Smooth muscle cell (in vitro differentiated cells): ENCODE results near the gene DHRS2. TPM values are rescaled to one million over a fixed set of nuclear protein-coding genes. Genes with fewer than 3 reads are reported as not detected.
"Not testable (repeated sequence)": the region's sequence is repeated elsewhere in the genome, so short reads cannot be mapped to it uniquely, and the experiment has no call there.

Source experiments
- DNase-seq: peaks from one replicate; lab custom pipeline; 2025; ENCODE audit not compliant: unreplicated experiment; lab: John Stamatoyannopoulos, UW
- H2AFZ ChIP-seq: fragments of 200-600 bp; sonication (generic); 2 replicates; pipeline ENCODE4 v1.6.0; 2016; ENCODE audit warnings: antibody characterized with exemption, low read depth, mild to moderate bottlenecking
- H3F3A ChIP-seq: fragments of 200-600 bp; sonication (generic); 2 replicates; pipeline ENCODE4 v1.6.0; 2017; ENCODE audit warnings: antibody characterized with exemption, low read depth
- H3K27ac ChIP-seq: fragments of 200-600 bp; sonication (generic); 2 replicates; pipeline ENCODE4 v1.5.1; 2016; ENCODE audit warnings: low read depth, mild to moderate bottlenecking
- H3K27me3 ChIP-seq: fragments of 200-600 bp; sonication (generic); 2 replicates; pipeline ENCODE4 v1.6.1; 2016; ENCODE audit warnings: low read depth, mild to moderate bottlenecking
- H3K36me3 ChIP-seq: fragments of 200-600 bp; sonication (generic); 2 replicates; pipeline ENCODE4 v1.5.1; 2016; ENCODE audit warnings: low read depth
- H3K4me1 ChIP-seq: fragments of 200-600 bp; sonication (generic); 2 replicates; pipeline ENCODE4 v1.5.1; 2016; ENCODE audit warnings: low read depth
- H3K4me2 ChIP-seq: fragments of 200-600 bp; sonication (generic); 2 replicates; pipeline ENCODE4 v1.6.0; 2016; ENCODE audit warnings: mild to moderate bottlenecking
- H3K4me3 ChIP-seq: fragments of 200-600 bp; sonication (generic); 2 replicates; pipeline ENCODE4 v1.5.1; 2016; ENCODE audit warnings: mild to moderate bottlenecking
- H3K79me2 ChIP-seq: fragments of 200-600 bp; sonication (generic); 2 replicates; pipeline ENCODE4 v1.6.0; 2016; ENCODE audit warnings: low read depth, mild to moderate bottlenecking
- H3K9ac ChIP-seq: fragments of 200-600 bp; sonication (generic); 2 replicates; pipeline ENCODE4 v1.6.0; 2016; ENCODE audit warnings: low read depth
- H3K9me3 ChIP-seq: fragments of 200-600 bp; sonication (generic); replicated peaks from 2 replicates; pipeline ENCODE4 v1.5.1; 2016; ENCODE audit warnings: low read depth
- H4K20me1 ChIP-seq: fragments of 200-600 bp; sonication (generic); 2 replicates; pipeline ENCODE4 v1.6.0; 2016; ENCODE audit warnings: low read depth
- CTCF ChIP-seq: fragments of 200-600 bp; sonication (generic); IDR thresholded peaks from 2 replicates; pipeline ENCODE4 v1.5.1; 2017; ENCODE audit warnings: borderline replicate concordance, mild to moderate bottlenecking, antibody characterized with exemption; ENCODE audit not compliant: insufficient read depth, poor library complexity, severe bottlenecking
- WGBS: methylation state at CpG from one replicate; pipeline ENCODE4 v1.1.7; 2016; ENCODE audit warnings: low lambda C conversion rate; 5-methylcytosine and 5-hydroxymethylcytosine counted together
- polyA plus RNA-seq: library from polyadenylated mRNA; unstranded; fragments of >200 nt; fragmentation: Nextera tagmentation; extraction: Ambion mirVana; gene quantifications from 2 replicates; pipeline ENCODE4 v1.2.1, GENCODE V29; 2016
- total RNA-seq: library from RNA; depleted of rRNA; stranded (reverse); fragments of >200 nt; gene quantifications from 2 replicates; pipeline ENCODE4 v1.2.3, GENCODE V29; 2014

Gene DHRS2
- total and polyA plus RNA-seq, 2 experiments from 2014 or later = 0.36 to 1.4 TPM

GRCh38 chr14:23590198-23590597 lies 46.0 kb upstream of the DHRS2 start:
- 92% methylated on average over 4 of the region's 4 CpGs for WGBS
- TF ChIP-seq CTCF = no peak
- Histone ChIP-seq H3K4me2 (no peak overlapping the region), H3K4me3 (no peak overlapping the region), H3K27me3 (no peaks in the 10 kb centered on the region), H3K9me3 (no peaks in the 10 kb centered on the region), H3K27ac (no peak overlapping the region), H3K36me3 (no peaks in the 10 kb centered on the region), H3K9ac (no peak overlapping the region), H3F3A (no peaks in the 10 kb centered on the region), H3K79me2 (no peaks in the 10 kb centered on the region), H3K4me1 (no peaks in the 10 kb centered on the region), H4K20me1 (no peaks in the 10 kb centered on the region), H2AFZ (no peak overlapping the region)
- no peak for DNase-seq

- H4K20me1 ChIP-seq, H3K9me3 ChIP-seq, H3K9ac ChIP-seq, H3K4me3 ChIP-seq, H3K36me3 ChIP-seq, H2AFZ ChIP-seq, H3F3A ChIP-seq, H3K27ac ChIP-seq, H3K4me1 ChIP-seq, DNase-seq, H3K27me3 ChIP-seq, H3K79me2 ChIP-seq, H3K4me2 ChIP-seq: not testable (repeated sequence)
- 87% methylated on average over 3 of the region's 3 CpGs for WGBS
Measured at GRCh38 chr14:23594191-23594590, 42.0 kb upstream of the DHRS2 start.

- 58% methylated on average over 2 of the region's 2 CpGs for WGBS
- H3K27me3 ChIP-seq = no peaks in the 10 kb centered on the region
- no peaks in the 10 kb centered on the region for H3F3A ChIP-seq
- no peaks in the 10 kb centered on the region for H3K79me2 ChIP-seq
- H2AFZ ChIP-seq = no peak overlapping the region
- no peak overlapping the region for H3K4me2 ChIP-seq
- DNase-seq = no peak
- TF ChIP-seq CTCF = no peak
- H3K27ac ChIP-seq = no peak overlapping the region
- no peak overlapping the region for H3K9ac ChIP-seq
- no peaks in the 10 kb centered on the region for H3K9me3 ChIP-seq
- H3K4me1 ChIP-seq = no peaks in the 10 kb centered on the region
- H4K20me1 ChIP-seq = no peaks in the 10 kb centered on the region
- no peak overlapping the region for H3K4me3 ChIP-seq
- H3K36me3 ChIP-seq = no peaks in the 10 kb centered on the region
Measured at GRCh38 chr14:23600322-23600707, 35.8 kb upstream of the DHRS2 start.

- Histone ChIP-seq H4K20me1 (no peaks in the 10 kb centered on the region), H3K4me2 (no peak overlapping the region), H3K27me3 (no peaks in the 10 kb centered on the region), H3F3A (no peaks in the 10 kb centered on the region), H3K9ac (no peak overlapping the region), H2AFZ (no peak overlapping the region), H3K4me3 (no peak overlapping the region), H3K79me2 (no peaks in the 10 kb centered on the region), H3K4me1 (no peaks in the 10 kb centered on the region), H3K36me3 (no peaks in the 10 kb centered on the region), H3K27ac (no peak overlapping the region), H3K9me3 (no peaks in the 10 kb centered on the region)
- DNase-seq = no peak
- no peak for TF ChIP-seq CTCF
- WGBS = 80% methylated on average over 1 of the region's 1 CpG
Measured at GRCh38 chr14:23600806-23601205, 35.4 kb upstream of the DHRS2 start.
